ENCODE data around the gene PLPP2. TPM values are rescaled to one million over a fixed set of nuclear protein-coding genes. Genes with fewer than 3 reads are reported as not detected.
"Not testable (repeated sequence)": the region's sequence is repeated elsewhere in the genome, so short reads cannot be mapped to it uniquely, and the experiment has no call there.

Gene PLPP2
- total RNA-seq, 2 experiments from 2014 or later, result not detected

GRCh38 chr19:273393-273792 lies 17.8 kb downstream of the PLPP2 start:
- Mint-ChIP-seq H3K4me1 (ENCODE audit: low read depth) (no peaks in the 10 kb centered on the region), H3K36me3 (ENCODE audit: low read depth) (no peaks in the 10 kb centered on the region), H3K4me3 (no peak overlapping the region), H3K27ac (no peak overlapping the region), H3K9me3 (ENCODE audit: insufficient read depth) (no peaks in the 10 kb centered on the region), H3K27me3 (ENCODE audit: low read depth) (peaks cover 21% of the 10 kb centered on the region)
- DNase-seq (no peak), ATAC-seq (no peak)
- CTCF ChIA-PET, result no interaction called here
- POLR2A ChIA-PET, result no interaction called here

GRCh38 chr19:271856-272255 lies 19.3 kb downstream of the PLPP2 start:
- CTCF ChIA-PET, result interaction anchor here (1.2 kb wide), 1 partner anchor 25 kb away, joined by 3 read pairs; no protein-coding TSS in a partner anchor
- peaks cover 6% of the 10 kb centered on the region for H3K4me1 Mint-ChIP-seq (ENCODE audit: low read depth)
- H3K27me3 Mint-ChIP-seq (ENCODE audit: low read depth), result peaks cover 25% of the 10 kb centered on the region

GRCh38 chr19:270766-271318 lies 20.4 kb downstream of the PLPP2 start:
- H3K9me3 Mint-ChIP-seq (ENCODE audit: insufficient read depth); H3K36me3 Mint-ChIP-seq (ENCODE audit: low read depth); ATAC-seq; DNase-seq; POLR2A ChIA-PET; H3K4me3 Mint-ChIP-seq; H3K27ac Mint-ChIP-seq; CTCF ChIA-PET: not testable (repeated sequence)
- Mint-ChIP-seq H3K4me1 (ENCODE audit: low read depth) (peaks cover 11% of the 10 kb centered on the region), H3K27me3 (ENCODE audit: low read depth) (peaks cover 34% of the 10 kb centered on the region)

More at GRCh38 chr19:271856-272255, 19.3 kb downstream of the PLPP2 start:
- H3K4me3 Mint-ChIP-seq, result no peak overlapping the region
- POLR2A ChIA-PET, result no interaction called here
- H3K27ac Mint-ChIP-seq, result no peak overlapping the region
- ATAC-seq (no peak), DNase-seq (no peak)
- H3K9me3 Mint-ChIP-seq (ENCODE audit: insufficient read depth), result no peaks in the 10 kb centered on the region
- no peaks in the 10 kb centered on the region for H3K36me3 Mint-ChIP-seq (ENCODE audit: low read depth)

- ChIA-PET CTCF (no interaction called here), POLR2A (no interaction called here)
- Mint-ChIP-seq H3K4me3 (no peak overlapping the region), H3K4me1 (ENCODE audit: low read depth) (peaks cover 11% of the 10 kb centered on the region), H3K36me3 (ENCODE audit: low read depth) (no peaks in the 10 kb centered on the region), H3K27ac (no peak overlapping the region), H3K9me3 (ENCODE audit: insufficient read depth) (no peaks in the 10 kb centered on the region), H3K27me3 (ENCODE audit: low read depth) (peaks cover 41% of the 10 kb centered on the region)
- DNase-seq (no peak), ATAC-seq (no peak)
Measured at GRCh38 chr19:269241-269640, 22.0 kb downstream of the PLPP2 start.

GRCh38 chr19:262125-262524 lies 29.1 kb downstream of the PLPP2 start:
- H3K36me3 Mint-ChIP-seq (ENCODE audit: low read depth), result no peaks in the 10 kb centered on the region
- POLR2A ChIA-PET, result no interaction called here
- no peak for ATAC-seq
- DNase-seq, result no peak
- CTCF ChIA-PET, result no interaction called here
- no peaks in the 10 kb centered on the region for H3K9me3 Mint-ChIP-seq (ENCODE audit: insufficient read depth)
- no peak overlapping the region for H3K4me3 Mint-ChIP-seq
- peaks cover 6% of the 10 kb centered on the region for H3K4me1 Mint-ChIP-seq (ENCODE audit: low read depth)
- no peak overlapping the region for H3K27ac Mint-ChIP-seq
- H3K27me3 Mint-ChIP-seq (ENCODE audit: low read depth), result peaks cover 20% of the 10 kb centered on the region

GRCh38 chr19:256804-257203 lies 34.4 kb downstream of the PLPP2 start:
- POLR2A ChIA-PET; H3K4me1 Mint-ChIP-seq (ENCODE audit: low read depth); H3K27ac Mint-ChIP-seq; H3K36me3 Mint-ChIP-seq (ENCODE audit: low read depth); ATAC-seq; H3K9me3 Mint-ChIP-seq (ENCODE audit: insufficient read depth); DNase-seq; H3K4me3 Mint-ChIP-seq: not testable (repeated sequence)
- CTCF ChIA-PET, result interaction anchor here (1.5 to 1.9 kb wide), 2 partner anchors 10 kb away, joined by 6 to 8 read pairs; no protein-coding TSS in a partner anchor
- peaks cover 26% of the 10 kb centered on the region for H3K27me3 Mint-ChIP-seq (ENCODE audit: low read depth)

- H3K36me3 Mint-ChIP-seq (ENCODE audit: low read depth); H3K4me3 Mint-ChIP-seq; DNase-seq; CTCF ChIA-PET; POLR2A ChIA-PET; ATAC-seq; H3K4me1 Mint-ChIP-seq (ENCODE audit: low read depth); H3K9me3 Mint-ChIP-seq (ENCODE audit: insufficient read depth); H3K27ac Mint-ChIP-seq: not testable (repeated sequence)
- H3K27me3 Mint-ChIP-seq (ENCODE audit: low read depth), result peaks cover 26% of the 10 kb centered on the region
Measured at GRCh38 chr19:252421-253186, 38.6 kb downstream of the PLPP2 start.

GRCh38 chr19:246551-246950 lies 44.7 kb downstream of the PLPP2 start:
- Mint-ChIP-seq H3K9me3 (ENCODE audit: insufficient read depth) (no peaks in the 10 kb centered on the region), H3K27me3 (ENCODE audit: low read depth) (no peaks in the 10 kb centered on the region), H3K27ac (no peak overlapping the region), H3K4me3 (no peak overlapping the region), H3K36me3 (ENCODE audit: low read depth) (no peaks in the 10 kb centered on the region), H3K4me1 (ENCODE audit: low read depth) (no peaks in the 10 kb centered on the region)
- no peak for ATAC-seq
- CTCF ChIA-PET, result interaction anchor here (0.9 to 1.3 kb wide), 4 partner anchors 11 to 264 kb away, joined by 4 to 11 read pairs (median 6); no protein-coding TSS in a partner anchor
- DNase-seq, result peak; percentile 34
- POLR2A ChIA-PET, result no interaction called here

GRCh38 chr19:245900-246299 lies 45.3 kb downstream of the PLPP2 start:
- H3K36me3 Mint-ChIP-seq (ENCODE audit: low read depth); H3K27me3 Mint-ChIP-seq (ENCODE audit: low read depth); ATAC-seq; H3K27ac Mint-ChIP-seq; DNase-seq; CTCF ChIA-PET; H3K4me1 Mint-ChIP-seq (ENCODE audit: low read depth); POLR2A ChIA-PET; H3K9me3 Mint-ChIP-seq (ENCODE audit: insufficient read depth): not testable (repeated sequence)
- H3K4me3 Mint-ChIP-seq, result peak overlapping the region; percentile 36

GRCh38 chr19:245457-245856 lies 45.7 kb downstream of the PLPP2 start:
- Mint-ChIP-seq H3K36me3 (ENCODE audit: low read depth) (no peaks in the 10 kb centered on the region), H3K9me3 (ENCODE audit: insufficient read depth) (no peaks in the 10 kb centered on the region), H3K4me3 (no peak overlapping the region), H3K27me3 (ENCODE audit: low read depth) (no peaks in the 10 kb centered on the region), H3K27ac (no peak overlapping the region), H3K4me1 (ENCODE audit: low read depth) (no peaks in the 10 kb centered on the region)
- ChIA-PET CTCF (no interaction called here), POLR2A (no interaction called here)
- ATAC-seq, result no peak
- DNase-seq, result no peak
